ENCODE data around the gene DHX30.

Gene DHX30

GRCh38 chr3:47849699-47850563, 47.0 kb downstream of the DHX30 start:
- Histone ChIP-seq H2AFZ (ENCODE audit: low read length) (no peak overlapping the region), H3K4me2 (ENCODE audit: low read length) (no peak overlapping the region), H3K4me3 (ENCODE audit: low read depth, low read length, poor library complexity, severe bottlenecking) (no peak overlapping the region), H3K27me3 (ENCODE audit: insufficient read depth, low read length) (no peaks in the 10 kb centered on the region), H4K20me1 (ENCODE audit: insufficient read depth, low read length) (no peaks in the 10 kb centered on the region), H3K27ac (ENCODE audit: low read depth, low read length, poor library complexity, severe bottlenecking) (no peak overlapping the region), H3K9ac (ENCODE audit: low read length) (no peak overlapping the region), H3K36me3 (ENCODE audit: insufficient read depth, low read length) (peaks cover 73% of the 10 kb centered on the region), H3F3A (ENCODE audit: insufficient read depth, low read length) (no peaks in the 10 kb centered on the region), H3K9me2 (ENCODE audit: low read depth, low read length) (no peaks in the 10 kb centered on the region), H3K79me2 (ENCODE audit: insufficient read depth, low read length) (no peaks in the 10 kb centered on the region), H3K9me3 (ENCODE audit: low read length) (no peaks in the 10 kb centered on the region), H3K4me1 (ENCODE audit: insufficient read depth, low read length, severe bottlenecking) (no peaks in the 10 kb centered on the region)
- TF ChIP-seq CTCF (IDR thresholded peaks at IDR 0.05; ENCODE audit: low read length) = peak; percentile 30; the same call in 1 of the 2 replicates
- no peak for TF ChIP-seq EZH2 (IDR thresholded peaks at IDR 0.05; ENCODE audit: borderline replicate concordance, low read length)

GRCh38 chr3:47850564-47851410, 47.8 kb downstream of the DHX30 start:
- TF ChIP-seq EZH2 (IDR thresholded peaks at IDR 0.05; ENCODE audit: borderline replicate concordance, low read length) = no peak
- no peak for TF ChIP-seq CTCF (IDR thresholded peaks at IDR 0.05; ENCODE audit: low read length)
- Histone ChIP-seq H2AFZ (ENCODE audit: low read length) (no peak overlapping the region), H3K9ac (ENCODE audit: low read length) (no peak overlapping the region), H3K9me2 (ENCODE audit: low read depth, low read length) (no peaks in the 10 kb centered on the region), H3K9me3 (ENCODE audit: low read length) (no peaks in the 10 kb centered on the region), H3K4me2 (ENCODE audit: low read length) (no peak overlapping the region), H3K4me1 (ENCODE audit: insufficient read depth, low read length, severe bottlenecking) (no peaks in the 10 kb centered on the region), H3K27ac (ENCODE audit: low read depth, low read length, poor library complexity, severe bottlenecking) (no peak overlapping the region), H4K20me1 (ENCODE audit: insufficient read depth, low read length) (no peaks in the 10 kb centered on the region), H3K27me3 (ENCODE audit: insufficient read depth, low read length) (no peaks in the 10 kb centered on the region), H3K36me3 (ENCODE audit: insufficient read depth, low read length) (peaks cover 64% of the 10 kb centered on the region), H3K79me2 (ENCODE audit: insufficient read depth, low read length) (no peaks in the 10 kb centered on the region), H3F3A (ENCODE audit: insufficient read depth, low read length) (no peaks in the 10 kb centered on the region; the same call in 1 of the 2 replicates), H3K4me3 (ENCODE audit: low read depth, low read length, poor library complexity, severe bottlenecking) (no peak overlapping the region)

- H4K20me1 ChIP-seq (ENCODE audit: insufficient read depth, low read length) = no peaks in the 10 kb centered on the region
- H3K9ac ChIP-seq (ENCODE audit: low read length) = no peak overlapping the region
- H3K4me3 ChIP-seq (ENCODE audit: low read depth, low read length, poor library complexity, severe bottlenecking) = no peak overlapping the region
- H3F3A ChIP-seq (ENCODE audit: insufficient read depth, low read length) = no peaks in the 10 kb centered on the region; the same call in 1 of the 2 replicates
- H3K27me3 ChIP-seq (ENCODE audit: insufficient read depth, low read length) = no peaks in the 10 kb centered on the region
- H3K4me1 ChIP-seq (ENCODE audit: insufficient read depth, low read length, severe bottlenecking) = no peaks in the 10 kb centered on the region
- no peak overlapping the region for H2AFZ ChIP-seq (ENCODE audit: low read length)
- no peaks in the 10 kb centered on the region for H3K79me2 ChIP-seq (ENCODE audit: insufficient read depth, low read length)
- no peak for TF ChIP-seq CTCF (IDR thresholded peaks at IDR 0.05; ENCODE audit: low read length)
- no peak for TF ChIP-seq EZH2 (IDR thresholded peaks at IDR 0.05; ENCODE audit: borderline replicate concordance, low read length)
- no peak overlapping the region for H3K27ac ChIP-seq (ENCODE audit: low read depth, low read length, poor library complexity, severe bottlenecking)
- H3K4me2 ChIP-seq (ENCODE audit: low read length) = no peak overlapping the region
- peaks cover 56% of the 10 kb centered on the region for H3K36me3 ChIP-seq (ENCODE audit: insufficient read depth, low read length)
- H3K9me3 ChIP-seq (ENCODE audit: low read length) = no peaks in the 10 kb centered on the region
- no peaks in the 10 kb centered on the region for H3K9me2 ChIP-seq (ENCODE audit: low read depth, low read length)
Observed at GRCh38 chr3:47851888-47852603, 49.1 kb downstream of the DHX30 start.
